Keratinocyte (primary cell): Measurements from ENCODE around the gene SKA1.

ENCODE experiments used
- CTCF ChIP-seq, 3 experiments: IDR thresholded peaks in 1 of 3; conservative IDR thresholded peaks in 1 of 3; optimal IDR thresholded peaks in 1 of 3; 2 replicates in 2 of 3; 3 replicates in 1 of 3; pipeline versions ENCODE3 to v1.5.1; 2011; ENCODE audit warnings: low read length in 3 of 3, mild to moderate bottlenecking in 3 of 3, moderate library complexity in 2 of 3, control low read depth in 1 of 3, inconsistent platforms in 1 of 3; ENCODE audit not compliant: insufficient read depth in 2 of 3; ENCODE audit errors: extremely low read depth in 1 of 3
- EZH2 ChIP-seq: IDR thresholded peaks from one replicate; pipeline ENCODE4 v1.6.1; 2012; ENCODE audit warnings: inconsistent platforms, mild to moderate bottlenecking, low read length, moderate library complexity

GRCh38 chr18:50432915-50433314 is 58.1 kb downstream of the SKA1 start:
- TF ChIP-seq CTCF (optimal IDR thresholded peaks at IDR 0.05 in 1 of 3, IDR thresholded peaks at IDR 0.05 in 1 of 3, conservative IDR thresholded peaks at IDR 0.05 in 1 of 3; ENCODE audit: extremely low read depth in 1 of 3, insufficient read depth in 2 of 3, low read length in 3 of 3), result no peak
- no peak for TF ChIP-seq EZH2
